Suprapubic skin (tissue), 3 donors: ENCODE data around the gene YPEL4.

Experiments
- POLR2AphosphoS5 ChIP-seq, 3 donors: sonication (generic); formaldehyde crosslinking; IDR thresholded peaks; one replicate each; pipeline ENCODE4 v1.6.1; 2017; ENCODE audit warnings: antibody characterized with exemption in 3 of 3
- TF ChIP-seq, protein P1 (sequence below), 2 donors: fragments of 200-600 bp in 1 of 2; fragments of 450-650 bp in 1 of 2; sonication (generic) in 1 of 2; IDR thresholded peaks; one replicate each; pipeline ENCODE4 v1.5.1; 2016 to 2019; ENCODE audit warnings: antibody characterized with exemption in 2 of 2, mild to moderate bottlenecking in 1 of 2, moderate library complexity in 1 of 2

DNA sequence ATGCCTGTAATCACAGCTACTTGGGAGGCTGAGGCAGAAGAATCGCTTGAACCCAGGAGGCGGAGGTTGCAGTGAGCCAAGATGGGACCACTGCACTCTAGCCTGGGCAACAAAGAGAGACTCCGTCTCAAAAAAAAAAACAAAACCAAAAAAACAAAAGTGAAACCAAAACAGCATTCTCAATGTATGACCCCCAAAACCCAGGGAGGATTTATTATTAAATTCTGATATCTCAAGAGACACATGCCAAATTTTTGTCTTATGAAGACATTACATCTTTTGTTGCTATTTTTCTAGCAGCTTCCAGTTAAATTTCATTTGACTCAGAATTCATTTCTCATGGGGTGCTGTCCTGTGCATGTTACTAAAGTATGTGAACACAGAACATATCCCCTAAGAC is 3.0 kb upstream of the YPEL4 start:
- TF ChIP-seq, protein P1, sequence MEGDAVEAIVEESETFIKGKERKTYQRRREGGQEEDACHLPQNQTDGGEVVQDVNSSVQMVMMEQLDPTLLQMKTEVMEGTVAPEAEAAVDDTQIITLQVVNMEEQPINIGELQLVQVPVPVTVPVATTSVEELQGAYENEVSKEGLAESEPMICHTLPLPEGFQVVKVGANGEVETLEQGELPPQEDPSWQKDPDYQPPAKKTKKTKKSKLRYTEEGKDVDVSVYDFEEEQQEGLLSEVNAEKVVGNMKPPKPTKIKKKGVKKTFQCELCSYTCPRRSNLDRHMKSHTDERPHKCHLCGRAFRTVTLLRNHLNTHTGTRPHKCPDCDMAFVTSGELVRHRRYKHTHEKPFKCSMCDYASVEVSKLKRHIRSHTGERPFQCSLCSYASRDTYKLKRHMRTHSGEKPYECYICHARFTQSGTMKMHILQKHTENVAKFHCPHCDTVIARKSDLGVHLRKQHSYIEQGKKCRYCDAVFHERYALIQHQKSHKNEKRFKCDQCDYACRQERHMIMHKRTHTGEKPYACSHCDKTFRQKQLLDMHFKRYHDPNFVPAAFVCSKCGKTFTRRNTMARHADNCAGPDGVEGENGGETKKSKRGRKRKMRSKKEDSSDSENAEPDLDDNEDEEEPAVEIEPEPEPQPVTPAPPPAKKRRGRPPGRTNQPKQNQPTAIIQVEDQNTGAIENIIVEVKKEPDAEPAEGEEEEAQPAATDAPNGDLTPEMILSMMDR (IDR thresholded peaks at IDR 0.05): no peak
- TF ChIP-seq POLR2AphosphoS5 (IDR thresholded peaks at IDR 0.05): no peak
